Measurements from ENCODE around the gene AUTS2. TPM values are rescaled to one million over a fixed set of nuclear protein-coding genes. Genes with fewer than 3 reads are reported as not detected.

AUTS2 gene
- total and polyA plus RNA-seq, 10 of the 15 experiments (the other 5 are each of a cell fraction or from before 2014, with no cell fraction given) = 6.4 to 55.6 (median 21.6) TPM

DNA sequence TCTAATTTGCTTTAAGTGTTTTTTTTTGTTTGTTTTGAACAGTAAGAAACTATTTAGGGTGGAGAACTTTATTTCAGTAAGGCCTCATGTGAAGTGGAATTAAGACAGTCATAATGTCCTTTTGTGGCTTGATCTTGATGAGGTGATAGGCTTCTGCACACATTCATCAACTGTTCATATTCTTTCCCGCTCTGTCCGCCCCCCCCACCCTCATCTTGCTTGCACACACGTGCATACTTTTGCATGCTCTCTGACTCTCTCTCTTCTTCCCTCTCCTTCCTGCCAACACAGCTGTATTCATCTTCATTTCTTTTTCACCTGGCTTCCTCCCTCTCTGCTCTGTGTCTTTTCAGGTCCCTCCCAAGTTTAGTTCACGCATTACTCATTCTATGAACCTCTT is 429.6 kb downstream of the AUTS2 start:
- POLR2A ChIA-PET = interaction anchor here (0.7 kb wide), 1 partner anchor 104 kb away, joined by 3 read pairs; no protein-coding TSS in a partner anchor
- no peaks in the 10 kb centered on the region for H3K36me3 ChIP-seq (ENCODE audit: control insufficient read depth in 2 of 2, insufficient read depth in 2 of 2, low read length in 1 of 2)
- no peak overlapping the region for H3K9ac ChIP-seq (ENCODE audit: control insufficient read depth, insufficient read depth, low read length)
- FAIRE-seq (peak; percentile 35), DNase-seq (ENCODE audit: low read depth, low spot score) (no peak), ATAC-seq (peak; percentile 72)
- no peaks in the 10 kb centered on the region for H4K20me1 ChIP-seq (ENCODE audit: control insufficient read depth, insufficient read depth)
- H3K27me3 ChIP-seq (replicated peaks in 1 of 2; ENCODE audit: control insufficient read depth in 2 of 2, insufficient read depth in 2 of 2, low read length in 1 of 2) = no peaks in the 10 kb centered on the region
- intact Hi-C loops (cut with micrococcal nuclease; ENCODE audit: unreplicated experiment) = no loop called here
- in situ Hi-C loops (cut with MboI) = no loop called here
- SMC1A ChIA-PET (ENCODE audit: uncharacterized antibody, unreplicated experiment) = interaction anchor here (0.6 to 1.5 kb wide), 3 partner anchors 13 to 1305 kb away, joined by 3 read pairs; no protein-coding TSS in a partner anchor
- WGBS (ENCODE audit: insufficient coverage, insufficient replicate concordance, low lambda C conversion rate, missing lambda C conversion rate) = 6% methylated on average over 4 of the region's 4 CpGs
- no peak overlapping the region for H3K4me3 ChIP-seq
- no peak overlapping the region for H3K27ac ChIP-seq (ENCODE audit: control insufficient read depth, insufficient read depth)
- H3K79me2 ChIP-seq (ENCODE audit: control insufficient read depth, insufficient read depth, low read length) = no peaks in the 10 kb centered on the region
- CTCF ChIA-PET = interaction anchor here (0.8 to 2.0 kb wide), 2 partner anchors 13 to 327 kb away, joined by 3 to 7 read pairs; no protein-coding TSS in a partner anchor
- H3K4me2 ChIP-seq (ENCODE audit: control insufficient read depth, insufficient read depth) = no peak overlapping the region
- no TSS peak for BruUV-seq (replicated peaks)
- RAD21 ChIA-PET (ENCODE audit: unreplicated experiment) = interaction anchor here (1.0 kb wide), 1 partner anchor 288 kb away, joined by 3 read pairs; no protein-coding TSS in a partner anchor
- H3K4me1 ChIP-seq (ENCODE audit: control insufficient read depth, insufficient read depth, low read length) = no peaks in the 10 kb centered on the region
- H3K9me3 ChIP-seq (replicated peaks; ENCODE audit: control insufficient read depth, insufficient read depth, low read length) = no peaks in the 10 kb centered on the region; the same call in 1 of the 3 replicates
- no peak overlapping the region for H2AFZ ChIP-seq (ENCODE audit: control insufficient read depth, low read depth, low read length)
- TF ChIP-seq NFYB (IDR thresholded peaks at IDR 0.05; ENCODE audit: insufficient read depth, low read depth, low read length) (0 out of 2 replicates have a peak, but pooled peaks have one; percentile 40), BHLHE40 (IDR thresholded peaks at IDR 0.05; ENCODE audit: borderline replicate concordance in 1 of 2, low read depth in 2 of 2, low read length in 1 of 2) (peak; percentile 78 to 81), RUNX3 (IDR thresholded peaks at IDR 0.05; ENCODE audit: low read length) (peak; percentile 41), RAD51 (IDR thresholded peaks at IDR 0.05) (no peak), SRF (IDR thresholded peaks at IDR 0.05; ENCODE audit: low read depth in 2 of 2, low read length in 2 of 2) (no peak), EED (IDR thresholded peaks at IDR 0.05; ENCODE audit: low read depth) (peak; percentile 69), IKZF2 (IDR thresholded peaks at IDR 0.05) (peak in 1 of 2 experiments; percentile 25; a peak in 1 of 4 replicates), TCF3 (IDR thresholded peaks at IDR 0.05; ENCODE audit: borderline replicate concordance, insufficient read depth, low read depth, low read length) (no peak), JUNB (IDR thresholded peaks at IDR 0.05) (peak; percentile 56), SUPT20H (IDR thresholded peaks at IDR 0.05; ENCODE audit: borderline replicate concordance, control insufficient read depth, low read depth, low read length) (no peak), CHD1 (IDR thresholded peaks at IDR 0.05; ENCODE audit: low read depth, low read length) (no peak), NFIC (IDR thresholded peaks at IDR 0.05; ENCODE audit: low read depth, low read length) (peak; percentile 28; the same call in 1 of the 2 replicates), IRF4 (IDR thresholded peaks at IDR 0.05; ENCODE audit: low read depth, low read length) (peak; percentile 48; the same call in 1 of the 2 replicates), BCLAF1 (IDR thresholded peaks at IDR 0.05) (no peak), CEBPB (IDR thresholded peaks at IDR 0.05; ENCODE audit: borderline replicate concordance in 1 of 2, low read depth in 2 of 2, low read length in 2 of 2) (no peak), NBN (IDR thresholded peaks at IDR 0.05) (0 out of 2 replicates have a peak, but pooled peaks have one; percentile 18), MXI1 (IDR thresholded peaks at IDR 0.05; ENCODE audit: low read depth, low read length) (0 out of 2 replicates have a peak, but pooled peaks have one; percentile 18)
- TF ChIP-seq, protein P1, sequence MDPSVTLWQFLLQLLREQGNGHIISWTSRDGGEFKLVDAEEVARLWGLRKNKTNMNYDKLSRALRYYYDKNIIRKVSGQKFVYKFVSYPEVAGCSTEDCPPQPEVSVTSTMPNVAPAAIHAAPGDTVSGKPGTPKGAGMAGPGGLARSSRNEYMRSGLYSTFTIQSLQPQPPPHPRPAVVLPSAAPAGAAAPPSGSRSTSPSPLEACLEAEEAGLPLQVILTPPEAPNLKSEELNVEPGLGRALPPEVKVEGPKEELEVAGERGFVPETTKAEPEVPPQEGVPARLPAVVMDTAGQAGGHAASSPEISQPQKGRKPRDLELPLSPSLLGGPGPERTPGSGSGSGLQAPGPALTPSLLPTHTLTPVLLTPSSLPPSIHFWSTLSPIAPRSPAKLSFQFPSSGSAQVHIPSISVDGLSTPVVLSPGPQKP (IDR thresholded peaks at IDR 0.05; ENCODE audit: low read depth, low read length) = no peak
- TF ChIP-seq, protein P2, sequence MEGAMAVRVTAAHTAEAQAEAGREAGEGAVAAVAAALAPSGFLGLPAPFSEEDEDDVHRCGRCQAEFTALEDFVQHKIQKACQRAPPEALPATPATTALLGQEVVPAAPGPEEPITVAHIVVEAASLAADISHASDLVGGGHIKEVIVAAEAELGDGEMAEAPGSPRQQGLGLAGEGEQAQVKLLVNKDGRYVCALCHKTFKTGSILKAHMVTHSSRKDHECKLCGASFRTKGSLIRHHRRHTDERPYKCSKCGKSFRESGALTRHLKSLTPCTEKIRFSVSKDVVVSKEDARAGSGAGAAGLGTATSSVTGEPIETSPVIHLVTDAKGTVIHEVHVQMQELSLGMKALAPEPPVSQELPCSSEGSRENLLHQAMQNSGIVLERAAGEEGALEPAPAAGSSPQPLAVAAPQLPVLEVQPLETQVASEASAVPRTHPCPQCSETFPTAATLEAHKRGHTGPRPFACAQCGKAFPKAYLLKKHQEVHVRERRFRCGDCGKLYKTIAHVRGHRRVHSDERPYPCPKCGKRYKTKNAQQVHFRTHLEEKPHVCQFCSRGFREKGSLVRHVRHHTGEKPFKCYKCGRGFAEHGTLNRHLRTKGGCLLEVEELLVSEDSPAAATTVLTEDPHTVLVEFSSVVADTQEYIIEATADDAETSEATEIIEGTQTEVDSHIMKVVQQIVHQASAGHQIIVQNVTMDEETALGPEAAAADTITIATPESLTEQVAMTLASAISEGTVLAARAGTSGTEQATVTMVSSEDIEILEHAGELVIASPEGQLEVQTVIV (IDR thresholded peaks at IDR 0.05; ENCODE audit: borderline replicate concordance, partially characterized antibody) = no peak

All from GM12878 (cell line).